ENCODE data around the gene LRRC8D. TPM values are rescaled to one million over a fixed set of nuclear protein-coding genes. Genes with fewer than 3 reads are reported as not detected.

LRRC8D gene
- total RNA-seq, 2 donors from 2014 or later = 23.8 to 33.8 TPM

GRCh38 chr1:89807503-89807902 lies 13.3 kb upstream of the LRRC8D start:
- no peak overlapping the region for H3K4me3 ChIP-seq (ENCODE audit: low read length)
- H3K4me1 ChIP-seq (ENCODE audit: control insufficient read depth, insufficient read depth, low read length) = peaks cover 18% of the 10 kb centered on the region
- no peaks in the 10 kb centered on the region for H3K36me3 ChIP-seq (ENCODE audit: control insufficient read depth, insufficient read depth, low read length)
- H3K4me1 Mint-ChIP-seq = peaks cover 12% of the 10 kb centered on the region
- no peak overlapping the region for H3K4me3 Mint-ChIP-seq
- H3K27ac Mint-ChIP-seq = no peak overlapping the region
- H3K36me3 Mint-ChIP-seq (ENCODE audit: low read depth) = no peaks in the 10 kb centered on the region
- peaks cover 37% of the 10 kb centered on the region for H3K27me3 Mint-ChIP-seq (ENCODE audit: insufficient read depth)
- TF ChIP-seq, protein P1, sequence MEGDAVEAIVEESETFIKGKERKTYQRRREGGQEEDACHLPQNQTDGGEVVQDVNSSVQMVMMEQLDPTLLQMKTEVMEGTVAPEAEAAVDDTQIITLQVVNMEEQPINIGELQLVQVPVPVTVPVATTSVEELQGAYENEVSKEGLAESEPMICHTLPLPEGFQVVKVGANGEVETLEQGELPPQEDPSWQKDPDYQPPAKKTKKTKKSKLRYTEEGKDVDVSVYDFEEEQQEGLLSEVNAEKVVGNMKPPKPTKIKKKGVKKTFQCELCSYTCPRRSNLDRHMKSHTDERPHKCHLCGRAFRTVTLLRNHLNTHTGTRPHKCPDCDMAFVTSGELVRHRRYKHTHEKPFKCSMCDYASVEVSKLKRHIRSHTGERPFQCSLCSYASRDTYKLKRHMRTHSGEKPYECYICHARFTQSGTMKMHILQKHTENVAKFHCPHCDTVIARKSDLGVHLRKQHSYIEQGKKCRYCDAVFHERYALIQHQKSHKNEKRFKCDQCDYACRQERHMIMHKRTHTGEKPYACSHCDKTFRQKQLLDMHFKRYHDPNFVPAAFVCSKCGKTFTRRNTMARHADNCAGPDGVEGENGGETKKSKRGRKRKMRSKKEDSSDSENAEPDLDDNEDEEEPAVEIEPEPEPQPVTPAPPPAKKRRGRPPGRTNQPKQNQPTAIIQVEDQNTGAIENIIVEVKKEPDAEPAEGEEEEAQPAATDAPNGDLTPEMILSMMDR (conservative IDR thresholded peaks at IDR 0.05) = no peak
- no peaks in the 10 kb centered on the region for H3K9me3 ChIP-seq (ENCODE audit: control insufficient read depth, low read length)
- WGBS, 2 experiments (ENCODE audit: insufficient coverage in 1 of 2, insufficient read length in 1 of 2) = 83 to 85% methylated on average over 2 of the region's 2 CpGs
- H3K27ac ChIP-seq (ENCODE audit: low read depth, low read length) = no peak overlapping the region
- H3K9me3 Mint-ChIP-seq = no peaks in the 10 kb centered on the region
- peaks cover 70% of the 10 kb centered on the region for H3K27me3 ChIP-seq (ENCODE audit: control insufficient read depth, insufficient read depth, low read length, poor library complexity, severe bottlenecking)
- DNase-seq = no peak
- no peak overlapping the region for H3K9ac ChIP-seq (ENCODE audit: extremely low read depth, low read length, poor library complexity, severe bottlenecking)

GRCh38 chr1:89807983-89808382 lies 12.8 kb upstream of the LRRC8D start:
- H3K4me1 ChIP-seq (ENCODE audit: control insufficient read depth, insufficient read depth, low read length) = peaks cover 18% of the 10 kb centered on the region
- WGBS, 2 experiments (ENCODE audit: insufficient coverage in 1 of 2, insufficient read length in 1 of 2) = 84% methylated on average over 1 of the region's 1 CpG; no CpG with 5 or more reads in 1 of the 2 experiments
- Mint-ChIP-seq H3K27ac (peak overlapping the region; percentile 27), H3K36me3 (ENCODE audit: low read depth) (no peaks in the 10 kb centered on the region), H3K27me3 (ENCODE audit: insufficient read depth) (peaks cover 41% of the 10 kb centered on the region), H3K4me1 (peaks cover 12% of the 10 kb centered on the region), H3K4me3 (no peak overlapping the region), H3K9me3 (no peaks in the 10 kb centered on the region)
- DNase-seq = no peak
- H3K4me3 ChIP-seq (ENCODE audit: low read length) = peak overlapping the region; percentile 12
- TF ChIP-seq, protein P1 (conservative IDR thresholded peaks at IDR 0.05) = no peak
- peaks cover 75% of the 10 kb centered on the region for H3K27me3 ChIP-seq (ENCODE audit: control insufficient read depth, insufficient read depth, low read length, poor library complexity, severe bottlenecking)
- H3K9ac ChIP-seq (ENCODE audit: extremely low read depth, low read length, poor library complexity, severe bottlenecking) = no peak overlapping the region
- no peak overlapping the region for H3K27ac ChIP-seq (ENCODE audit: low read depth, low read length)
- H3K36me3 ChIP-seq (ENCODE audit: control insufficient read depth, insufficient read depth, low read length) = no peaks in the 10 kb centered on the region
- no peaks in the 10 kb centered on the region for H3K9me3 ChIP-seq (ENCODE audit: control insufficient read depth, low read length)

- Histone ChIP-seq H3K4me3 (ENCODE audit: low read length) (peak overlapping the region; percentile 12), H3K27ac (ENCODE audit: low read depth, low read length) (no peak overlapping the region), H3K27me3 (ENCODE audit: control insufficient read depth, insufficient read depth, low read length, poor library complexity, severe bottlenecking) (peaks cover 81% of the 10 kb centered on the region), H3K36me3 (ENCODE audit: control insufficient read depth, insufficient read depth, low read length) (no peaks in the 10 kb centered on the region), H3K4me1 (ENCODE audit: control insufficient read depth, insufficient read depth, low read length) (peaks cover 18% of the 10 kb centered on the region), H3K9me3 (ENCODE audit: control insufficient read depth, low read length) (no peaks in the 10 kb centered on the region), H3K9ac (ENCODE audit: extremely low read depth, low read length, poor library complexity, severe bottlenecking) (no peak overlapping the region)
- H3K9me3 Mint-ChIP-seq = no peaks in the 10 kb centered on the region
- H3K36me3 Mint-ChIP-seq (ENCODE audit: low read depth) = no peaks in the 10 kb centered on the region
- peaks cover 12% of the 10 kb centered on the region for H3K4me1 Mint-ChIP-seq
- H3K27me3 Mint-ChIP-seq (ENCODE audit: insufficient read depth) = peaks cover 45% of the 10 kb centered on the region
- H3K4me3 Mint-ChIP-seq = no peak overlapping the region
- TF ChIP-seq, protein P1 (conservative IDR thresholded peaks at IDR 0.05) = no peak
- peak; percentile 80 for DNase-seq
- WGBS, 2 experiments (ENCODE audit: insufficient coverage in 1 of 2, insufficient read length in 1 of 2) = 29 to 31% methylated on average over 5 of the region's 5 CpGs
- peak overlapping the region; percentile 27 for H3K27ac Mint-ChIP-seq
Observed at GRCh38 chr1:89808441-89809117, 12.3 kb upstream of the LRRC8D start.
